DOHH2 (cell line): ENCODE measurements around the gene MASP1.

Experiments used
- H3F3A ChIP-seq: fragments of 200-600 bp; sonication (generic), shearing (Covaris generic); 2 replicates; pipeline ENCODE4 v1.6.0; 2016; ENCODE audit warnings: antibody characterized with exemption, mild to moderate bottlenecking; ENCODE audit not compliant: control insufficient read depth, insufficient read depth
- H3K27ac ChIP-seq: fragments of 200-600 bp; sonication (generic); 2 replicates; pipeline ENCODE4 v1.5.1; 2014; ENCODE audit warnings: low read depth, mild to moderate bottlenecking, low read length, moderate library complexity
- H3K27me3 ChIP-seq: fragments of 200-600 bp; sonication (generic); 2 replicates; pipeline ENCODE4 v1.6.1; 2014; ENCODE audit warnings: mild to moderate bottlenecking, low read length, mixed read lengths; ENCODE audit not compliant: control insufficient read depth
- H3K36me3 ChIP-seq: fragments of 200-600 bp; sonication (generic); 2 replicates; pipeline ENCODE4 v1.6.1; 2014; ENCODE audit warnings: mild to moderate bottlenecking, low read length, moderate library complexity, mixed read lengths; ENCODE audit not compliant: control insufficient read depth
- H3K4me1 ChIP-seq: fragments of 200-600 bp; sonication (generic); 2 replicates; pipeline ENCODE4 v1.6.1; 2014; ENCODE audit warnings: mild to moderate bottlenecking, low read length, mixed read lengths; ENCODE audit not compliant: control insufficient read depth
- H3K4me2 ChIP-seq: fragments of 200-600 bp; sonication (generic); 2 replicates; pipeline ENCODE4 v1.6.0; 2014; ENCODE audit warnings: mild to moderate bottlenecking, low read length, moderate library complexity
- H3K4me3 ChIP-seq: fragments of 200-600 bp; sonication (generic); 2 replicates; pipeline ENCODE4 v1.5.1; 2014; ENCODE audit warnings: mild to moderate bottlenecking, low read length, mixed read lengths
- H3K79me2 ChIP-seq: fragments of 200-600 bp; sonication (generic); 2 replicates; pipeline ENCODE4 v1.6.1; 2014; ENCODE audit warnings: mild to moderate bottlenecking, low read length, mixed read lengths; ENCODE audit not compliant: control insufficient read depth
- H3K9me2 ChIP-seq: fragments of 200-600 bp; sonication (generic); replicated peaks from 2 replicates; pipeline ENCODE4 v1.6.1; 2014; ENCODE audit warnings: mild to moderate bottlenecking, low read length, mixed read lengths; ENCODE audit not compliant: control insufficient read depth
- H3K9me3 ChIP-seq: fragments of 200-600 bp; sonication (generic); 2 replicates; pipeline ENCODE4 v1.6.1; 2014; ENCODE audit warnings: antibody characterized with exemption, low read length, mixed read lengths; ENCODE audit not compliant: control insufficient read depth, insufficient read depth
- H4K20me1 ChIP-seq: fragments of 200-600 bp; sonication (generic); 2 replicates; pipeline ENCODE4 v1.6.0; 2014; ENCODE audit warnings: low read depth, mild to moderate bottlenecking, antibody characterized with exemption, low read length, moderate library complexity; ENCODE audit not compliant: control insufficient read depth, insufficient read depth
- EZH2phosphoT487 ChIP-seq: fragments of 200-600 bp; sonication (generic); IDR thresholded peaks from 2 replicates; pipeline ENCODE4 v1.6.1; 2017; ENCODE audit warnings: borderline replicate concordance, mild to moderate bottlenecking, antibody characterized with exemption, low read length, moderate library complexity, mixed read lengths
- TF ChIP-seq, protein P1 (sequence below): fragments of 200-600 bp; sonication (generic); IDR thresholded peaks from one replicate; pipeline ENCODE4 v1.5.1; 2014; ENCODE audit warnings: antibody characterized with exemption, mild to moderate bottlenecking, low read depth, low read length; ENCODE audit not compliant: poor library complexity, severe bottlenecking

Gene MASP1

DNA sequence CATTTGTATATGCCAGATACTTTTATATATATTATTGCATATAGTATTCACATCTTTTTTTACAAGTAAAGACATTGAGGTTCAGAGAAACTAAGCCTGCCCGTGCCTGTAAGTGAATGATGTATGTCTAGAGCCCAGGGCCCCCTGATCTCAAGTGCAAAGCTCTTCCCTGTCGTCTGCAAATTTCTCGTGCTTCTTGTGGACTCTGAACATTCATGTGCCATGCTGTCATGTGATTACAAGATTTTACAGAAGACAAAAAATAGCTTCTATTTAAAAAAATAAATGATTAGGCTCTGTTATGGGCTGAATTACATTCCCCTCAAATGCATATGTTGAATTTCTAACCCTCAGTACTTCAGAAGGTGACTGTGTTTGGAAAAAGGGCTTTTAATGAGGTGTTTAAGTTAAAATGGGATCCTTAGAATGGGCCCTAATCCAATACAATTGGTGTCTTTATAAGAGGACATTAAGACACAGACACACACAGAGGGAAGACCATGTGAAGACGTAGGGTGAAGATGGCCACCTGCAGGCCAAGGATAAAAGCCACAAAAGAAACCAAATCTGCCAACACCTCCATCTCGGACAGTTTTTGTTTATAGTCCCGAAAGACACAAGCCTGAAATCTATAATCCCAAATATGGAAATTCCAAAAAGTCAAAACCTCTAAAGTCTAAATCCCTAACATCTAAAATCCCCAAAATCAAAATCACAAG, 3.9 kb upstream of the MASP1 start:
- H3K27ac ChIP-seq, result no peak overlapping the region
- no peaks in the 10 kb centered on the region for H3K4me1 ChIP-seq

DNA sequence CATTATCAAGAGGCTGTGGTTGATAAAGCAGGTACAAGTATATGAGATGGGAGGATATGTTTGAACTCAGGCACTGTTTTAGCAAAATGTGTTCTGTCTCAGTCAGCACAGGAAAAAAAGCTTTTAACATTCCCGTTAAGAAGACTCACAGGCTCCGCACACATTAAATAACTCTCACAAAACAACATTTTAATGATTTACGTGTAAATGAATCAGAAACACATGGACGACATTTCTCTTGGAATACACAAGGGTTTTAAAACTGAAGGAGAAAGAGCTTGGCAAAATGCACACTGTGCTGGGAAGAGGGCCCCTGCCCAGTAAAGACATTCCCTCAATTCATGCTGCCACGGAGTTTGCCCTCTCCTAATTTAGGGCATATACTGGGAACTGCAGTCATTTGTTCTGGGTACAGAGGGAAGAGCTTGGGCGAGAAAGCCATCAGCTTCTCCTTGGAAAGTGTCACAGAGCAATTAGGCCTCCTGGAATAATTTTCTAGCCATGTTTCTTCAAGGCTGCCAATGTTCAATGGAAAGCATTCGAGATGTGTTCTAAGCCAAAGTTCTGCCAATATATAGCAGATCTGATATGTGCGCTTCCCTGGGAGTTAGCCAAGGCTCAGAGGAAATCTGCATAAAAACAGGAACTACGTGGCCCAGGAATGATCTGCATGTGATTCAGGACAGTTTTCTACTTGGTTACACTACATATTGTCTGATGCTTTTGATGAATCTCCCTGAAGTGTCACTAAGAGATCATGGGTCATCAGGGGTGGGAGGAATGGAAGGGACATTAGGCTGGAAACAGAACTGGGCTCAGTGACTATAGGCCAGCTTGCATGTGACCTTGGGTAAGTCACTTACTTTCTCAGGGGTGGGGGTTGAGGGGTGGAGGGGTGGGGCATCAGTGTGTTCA, 2.2 kb upstream of the MASP1 start:
- H3K79me2 ChIP-seq, result no peaks in the 10 kb centered on the region
- no peak overlapping the region for H3K27ac ChIP-seq
- no peaks in the 10 kb centered on the region for H3K9me2 ChIP-seq
- no peak overlapping the region for H3K4me2 ChIP-seq
- no peaks in the 10 kb centered on the region for H3K4me1 ChIP-seq
- H3K36me3 ChIP-seq, result no peaks in the 10 kb centered on the region
- H3F3A ChIP-seq, result no peaks in the 10 kb centered on the region
- no peak for TF ChIP-seq EZH2phosphoT487
- TF ChIP-seq, protein P1, sequence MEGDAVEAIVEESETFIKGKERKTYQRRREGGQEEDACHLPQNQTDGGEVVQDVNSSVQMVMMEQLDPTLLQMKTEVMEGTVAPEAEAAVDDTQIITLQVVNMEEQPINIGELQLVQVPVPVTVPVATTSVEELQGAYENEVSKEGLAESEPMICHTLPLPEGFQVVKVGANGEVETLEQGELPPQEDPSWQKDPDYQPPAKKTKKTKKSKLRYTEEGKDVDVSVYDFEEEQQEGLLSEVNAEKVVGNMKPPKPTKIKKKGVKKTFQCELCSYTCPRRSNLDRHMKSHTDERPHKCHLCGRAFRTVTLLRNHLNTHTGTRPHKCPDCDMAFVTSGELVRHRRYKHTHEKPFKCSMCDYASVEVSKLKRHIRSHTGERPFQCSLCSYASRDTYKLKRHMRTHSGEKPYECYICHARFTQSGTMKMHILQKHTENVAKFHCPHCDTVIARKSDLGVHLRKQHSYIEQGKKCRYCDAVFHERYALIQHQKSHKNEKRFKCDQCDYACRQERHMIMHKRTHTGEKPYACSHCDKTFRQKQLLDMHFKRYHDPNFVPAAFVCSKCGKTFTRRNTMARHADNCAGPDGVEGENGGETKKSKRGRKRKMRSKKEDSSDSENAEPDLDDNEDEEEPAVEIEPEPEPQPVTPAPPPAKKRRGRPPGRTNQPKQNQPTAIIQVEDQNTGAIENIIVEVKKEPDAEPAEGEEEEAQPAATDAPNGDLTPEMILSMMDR, result no peak
- no peaks in the 10 kb centered on the region for H3K9me3 ChIP-seq
- H4K20me1 ChIP-seq, result no peaks in the 10 kb centered on the region
- no peak overlapping the region for H3K4me3 ChIP-seq
- peaks cover 22% of the 10 kb centered on the region; the same call in 1 of the 2 replicates for H3K27me3 ChIP-seq

More for the DNA sequence above, 3.9 kb upstream of the MASP1 start:
- no peaks in the 10 kb centered on the region for H3K36me3 ChIP-seq
- no peaks in the 10 kb centered on the region for H3K9me3 ChIP-seq
- H3K4me3 ChIP-seq, result no peak overlapping the region
- TF ChIP-seq, protein P1, result no peak
- no peak for TF ChIP-seq EZH2phosphoT487
- H3K4me2 ChIP-seq, result no peak overlapping the region
- H3K79me2 ChIP-seq, result no peaks in the 10 kb centered on the region
- H3K9me2 ChIP-seq, result no peaks in the 10 kb centered on the region
- H3K27me3 ChIP-seq, result peaks cover 17% of the 10 kb centered on the region; the same call in 1 of the 2 replicates
- H3F3A ChIP-seq, result no peaks in the 10 kb centered on the region
- H4K20me1 ChIP-seq, result no peaks in the 10 kb centered on the region

- H3K36me3 ChIP-seq, result no peaks in the 10 kb centered on the region
- H3F3A ChIP-seq, result no peaks in the 10 kb centered on the region
- H3K4me2 ChIP-seq, result no peak overlapping the region
- H3K4me1 ChIP-seq, result no peaks in the 10 kb centered on the region
- no peaks in the 10 kb centered on the region for H3K9me2 ChIP-seq
- H4K20me1 ChIP-seq, result no peaks in the 10 kb centered on the region
- H3K79me2 ChIP-seq, result no peaks in the 10 kb centered on the region
- H3K27me3 ChIP-seq, result peaks cover 22% of the 10 kb centered on the region; the same call in 1 of the 2 replicates
- TF ChIP-seq, protein P1, result no peak
- H3K9me3 ChIP-seq, result no peaks in the 10 kb centered on the region
- H3K4me3 ChIP-seq, result no peak overlapping the region
- H3K27ac ChIP-seq, result no peak overlapping the region
Measured at GRCh38 chr3:187292631-187293515, 1.3 kb upstream of the MASP1 start.
